Neural progenitor cell (in vitro differentiated cells): ENCODE data around the gene ARHGAP24. TPM values are rescaled to one million over a fixed set of nuclear protein-coding genes. Genes with fewer than 3 reads are reported as not detected.

Source experiments
- DNase-seq: peaks from one replicate; pipeline ENCODE4 v3.0.0-alpha.2; 2016; ENCODE audit warnings: low spot score
- H2AFZ ChIP-seq: fragments of 200-600 bp; sonication (generic); replicated peaks from 2 replicates; pipeline ENCODE4 v1.6.1; 2016; ENCODE audit warnings: antibody characterized with exemption
- H3F3A ChIP-seq: fragments of 200-600 bp; sonication (generic); 2 replicates; pipeline ENCODE4 v1.6.1; 2016; ENCODE audit warnings: antibody characterized with exemption, low read depth
- H3K27ac ChIP-seq: fragments of 200-600 bp; sonication (generic); 2 replicates; pipeline ENCODE4 v1.5.1; 2016; ENCODE audit warnings: mild to moderate bottlenecking
- H3K27me3 ChIP-seq: fragments of 200-600 bp; sonication (generic); 2 replicates; pipeline ENCODE4 v1.6.1; 2016; ENCODE audit warnings: mild to moderate bottlenecking, moderate library complexity
- H3K36me3 ChIP-seq: fragments of 200-600 bp; sonication (generic); 2 replicates; pipeline ENCODE4 v1.5.1; 2016
- H3K4me1 ChIP-seq: fragments of 200-600 bp; sonication (generic); 2 replicates; pipeline ENCODE4 v1.6.1; 2016; ENCODE audit warnings: mixed run types
- H3K4me2 ChIP-seq: fragments of 200-600 bp; sonication (generic); 2 replicates; pipeline ENCODE4 v1.6.1; 2016
- H3K4me3 ChIP-seq: fragments of 200-600 bp; sonication (generic); 2 replicates; pipeline ENCODE4 v1.5.1; 2016
- H3K79me2 ChIP-seq: fragments of 200-600 bp; sonication (generic); 2 replicates; pipeline ENCODE4 v1.6.1; 2016; ENCODE audit warnings: low read depth
- H3K9ac ChIP-seq: fragments of 200-600 bp; sonication (generic); 2 replicates; pipeline ENCODE4 v1.6.1; 2016
- H3K9me3 ChIP-seq: fragments of 200-600 bp; sonication (generic); 2 replicates; pipeline ENCODE4 v1.5.1; 2016; ENCODE audit warnings: low read depth
- H4K20me1 ChIP-seq: fragments of 200-600 bp; sonication (generic); 2 replicates; pipeline ENCODE4 v1.6.1; 2016; ENCODE audit warnings: low read depth
- H3K27ac Mint-ChIP-seq: 3 replicates; pipeline ENCODE4 v1.8.0; 2021; ENCODE audit warnings: mixed read lengths
- H3K27me3 Mint-ChIP-seq: 2 replicates; pipeline ENCODE4 v1.8.0; 2022; ENCODE audit warnings: low read depth, mild to moderate bottlenecking, inconsistent platforms, moderate library complexity, mixed read lengths; ENCODE audit not compliant: insufficient read depth
- H3K36me3 Mint-ChIP-seq: 3 replicates; pipeline ENCODE4 v1.8.0; 2021; ENCODE audit warnings: mixed read lengths
- H3K4me1 Mint-ChIP-seq: 3 replicates; pipeline ENCODE4 v1.8.0; 2021; ENCODE audit warnings: mixed read lengths
- H3K4me3 Mint-ChIP-seq: 3 replicates; pipeline ENCODE4 v1.8.0; 2021; ENCODE audit warnings: mild to moderate bottlenecking, moderate library complexity, mixed read lengths
- H3K9me3 Mint-ChIP-seq: 3 replicates; pipeline ENCODE4 v1.8.0; 2020; ENCODE audit warnings: mixed read lengths
- CTCF ChIP-seq: fragments of 200-600 bp; sonication (generic); IDR thresholded peaks from 2 replicates; pipeline ENCODE4 v1.5.1; 2017; ENCODE audit warnings: antibody characterized with exemption, mild to moderate bottlenecking
- EZH2 ChIP-seq: fragments of 200-600 bp; sonication (generic); IDR thresholded peaks from 2 replicates; pipeline ENCODE4 v1.6.1; 2017; ENCODE audit warnings: antibody characterized with exemption, mild to moderate bottlenecking, moderate library complexity
- EZH2phosphoT487 ChIP-seq: fragments of 200-600 bp; sonication (generic); IDR thresholded peaks from 2 replicates; pipeline ENCODE4 v1.6.1; 2017; ENCODE audit warnings: antibody characterized with exemption
- total RNA-seq: library from RNA; depleted of rRNA; stranded (reverse); fragments of >200 nt; gene quantifications from 2 replicates; pipeline ENCODE4 v1.2.3, GENCODE V29; 2015; ENCODE audit warnings: low replicate concordance

ARHGAP24 gene
- total RNA-seq, 1 donor from 2014 or later: 2.2 TPM

DNA sequence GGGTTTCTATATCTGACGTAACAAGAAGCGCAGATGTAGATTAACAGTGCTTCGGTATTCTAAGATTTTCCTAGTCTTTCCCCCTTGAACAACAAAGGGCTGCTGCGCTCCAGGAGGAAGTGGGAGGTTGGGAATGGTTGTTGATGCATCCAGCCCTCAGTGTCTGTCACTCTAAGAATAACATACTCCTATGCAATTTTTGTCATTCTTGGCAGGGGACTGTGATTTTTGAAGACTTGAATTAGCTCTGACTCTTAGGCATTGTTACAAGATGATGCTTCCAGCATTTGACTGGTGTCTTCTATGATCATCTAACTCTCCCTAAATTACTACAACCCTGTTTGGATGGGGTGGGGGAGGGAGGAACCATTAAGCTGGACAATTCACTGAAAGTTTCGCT is 394.2 kb downstream of the ARHGAP24 start:
- Mint-ChIP-seq H3K4me1 (peaks cover 19% of the 10 kb centered on the region), H3K9me3 (no peaks in the 10 kb centered on the region), H3K27me3 (peaks cover 2% of the 10 kb centered on the region), H3K27ac (no peak overlapping the region), H3K36me3 (no peaks in the 10 kb centered on the region), H3K4me3 (no peak overlapping the region)
- H3K4me1 ChIP-seq: peaks cover 8% of the 10 kb centered on the region
- H3K4me3 ChIP-seq: no peak overlapping the region
- no peaks in the 10 kb centered on the region for H3K27me3 ChIP-seq
- H3K9ac ChIP-seq: no peak overlapping the region
- no peaks in the 10 kb centered on the region for H3K36me3 ChIP-seq
- TF ChIP-seq EZH2phosphoT487 (no peak), CTCF (no peak), EZH2 (no peak)
- H3F3A ChIP-seq: peaks cover 1% of the 10 kb centered on the region
- no peak for DNase-seq
- peak overlapping the region; percentile 76 for H2AFZ ChIP-seq
- H4K20me1 ChIP-seq: no peaks in the 10 kb centered on the region
- H3K4me2 ChIP-seq: no peak overlapping the region
- H3K9me3 ChIP-seq: no peaks in the 10 kb centered on the region
- no peak overlapping the region for H3K27ac ChIP-seq
- H3K79me2 ChIP-seq: no peaks in the 10 kb centered on the region

GRCh38 chr4:85870298-85871083 is 395.5 kb downstream of the ARHGAP24 start:
- Mint-ChIP-seq H3K9me3 (no peaks in the 10 kb centered on the region), H3K36me3 (no peaks in the 10 kb centered on the region), H3K4me3 (no peak overlapping the region), H3K27ac (no peak overlapping the region), H3K4me1 (peaks cover 19% of the 10 kb centered on the region), H3K27me3 (peaks cover 2% of the 10 kb centered on the region)
- Histone ChIP-seq H3F3A (peaks cover 4% of the 10 kb centered on the region), H2AFZ (no peak overlapping the region), H3K27ac (no peak overlapping the region), H3K36me3 (no peaks in the 10 kb centered on the region), H3K4me1 (peaks cover 6% of the 10 kb centered on the region), H3K4me3 (no peak overlapping the region), H4K20me1 (no peaks in the 10 kb centered on the region), H3K9ac (no peak overlapping the region), H3K4me2 (no peak overlapping the region), H3K9me3 (no peaks in the 10 kb centered on the region), H3K27me3 (no peaks in the 10 kb centered on the region), H3K79me2 (no peaks in the 10 kb centered on the region)
- TF ChIP-seq CTCF (no peak), EZH2 (no peak), EZH2phosphoT487 (no peak)
- DNase-seq: no peak

DNA sequence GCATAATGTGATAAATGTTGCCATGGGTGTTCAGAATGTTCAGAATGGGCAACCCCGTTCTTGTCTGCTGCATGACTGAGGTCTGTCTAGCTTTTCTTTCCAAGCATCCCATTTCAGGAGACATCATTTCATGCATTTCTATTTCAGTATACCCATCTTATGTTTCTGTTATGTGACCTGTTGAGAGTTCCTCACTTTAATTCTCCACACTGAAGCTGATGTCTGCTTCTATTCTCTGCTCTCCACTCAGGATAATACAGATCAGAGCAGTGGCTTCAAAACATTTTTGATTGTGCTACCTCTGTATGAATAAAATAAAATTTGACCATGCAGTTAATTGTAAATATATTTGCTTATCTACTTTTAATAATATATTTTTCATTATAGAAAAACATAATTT is 398.6 kb downstream of the ARHGAP24 start:
- H3F3A ChIP-seq: peaks cover 4% of the 10 kb centered on the region
- H3K79me2 ChIP-seq: no peaks in the 10 kb centered on the region

GRCh38 chr4:85879518-85879917 is 404.6 kb downstream of the ARHGAP24 start:
- Histone ChIP-seq H3K9me3 (no peaks in the 10 kb centered on the region), H3K27ac (no peak overlapping the region), H3K4me1 (peaks cover 26% of the 10 kb centered on the region), H3K9ac (no peak overlapping the region), H3K27me3 (no peaks in the 10 kb centered on the region), H3K4me2 (no peak overlapping the region), H3K36me3 (no peaks in the 10 kb centered on the region), H3F3A (peaks cover 22% of the 10 kb centered on the region), H3K79me2 (no peaks in the 10 kb centered on the region), H3K4me3 (no peak overlapping the region), H4K20me1 (no peaks in the 10 kb centered on the region), H2AFZ (no peak overlapping the region)
- Mint-ChIP-seq H3K27me3 (no peaks in the 10 kb centered on the region), H3K27ac (no peak overlapping the region), H3K9me3 (no peaks in the 10 kb centered on the region), H3K36me3 (no peaks in the 10 kb centered on the region), H3K4me3 (no peak overlapping the region), H3K4me1 (peaks cover 16% of the 10 kb centered on the region)
- TF ChIP-seq CTCF (no peak), EZH2phosphoT487 (no peak), EZH2 (no peak)
- DNase-seq: no peak

More for the DNA sequence above, 398.6 kb downstream of the ARHGAP24 start:
- H3K4me3 ChIP-seq: no peak overlapping the region
- Mint-ChIP-seq H3K4me1 (peaks cover 6% of the 10 kb centered on the region), H3K4me3 (no peak overlapping the region), H3K27ac (no peak overlapping the region), H3K36me3 (no peaks in the 10 kb centered on the region), H3K9me3 (no peaks in the 10 kb centered on the region), H3K27me3 (peaks cover 2% of the 10 kb centered on the region)
- no peak overlapping the region for H3K9ac ChIP-seq
- H3K4me1 ChIP-seq: peaks cover 6% of the 10 kb centered on the region
- no peaks in the 10 kb centered on the region for H3K27me3 ChIP-seq
- H3K36me3 ChIP-seq: no peaks in the 10 kb centered on the region
- no peak for DNase-seq
- no peak for TF ChIP-seq EZH2phosphoT487
- TF ChIP-seq EZH2: no peak
- H3K4me2 ChIP-seq: no peak overlapping the region
- no peaks in the 10 kb centered on the region for H4K20me1 ChIP-seq
- no peak overlapping the region for H3K27ac ChIP-seq
- peak overlapping the region; percentile 72 for H2AFZ ChIP-seq
- H3K9me3 ChIP-seq: no peaks in the 10 kb centered on the region
